GM12878 (cell line): ENCODE measurements around the gene OPCML. TPM values are rescaled to one million over a fixed set of nuclear protein-coding genes. Genes with fewer than 3 reads are reported as not detected.

Experiments
- ATAC-seq: fragments of 200-7000 bp; cut with Tn5 transposase; 3 replicates; pipeline ENCODE4 v1.9.1; 2020; ENCODE audit warnings: mild to moderate bottlenecking, moderate library complexity
- BruUV-seq: library from RNA; stranded (reverse); fragments of 400-500 nt; replicated peaks from 2 replicates; lab custom pipeline; 2021; lab: Mats Ljungman, UMichigan
- CTCF ChIA-PET: fragments of 300-600 bp; sonication (Branson Sonifier 250); formaldehyde crosslinking; extraction: SDS; loops from one replicate; lab custom pipeline; 2021; ENCODE audit warnings: inconsistent platforms; lab: Yijun Ruan, JAX
- POLR2A ChIA-PET: fragments of 350-600 bp; formaldehyde crosslinking; extraction: SDS; loops from one replicate; lab custom pipeline; 2021; ENCODE audit warnings: inconsistent platforms; lab: Charles Lee
- RAD21 ChIA-PET: fragments of 300-600 bp; sonication (Branson Sonifier 250); formaldehyde crosslinking; loops from one replicate; lab custom pipeline; 2023; ENCODE audit warnings: antibody characterized with exemption; ENCODE audit not compliant: unreplicated experiment; lab: Charles Lee
- SMC1A ChIA-PET: fragments of 300-600 bp; sonication (Branson Sonifier 250); formaldehyde crosslinking; loops from one replicate; lab custom pipeline; 2023; ENCODE audit not compliant: unreplicated experiment, uncharacterized antibody; lab: Charles Lee
- DNase-seq: peaks from one replicate; pipeline ENCODE4 v3.0.0-alpha.2; 2011; ENCODE audit warnings: low read depth, low spot score
- FAIRE-seq: peaks from 3 replicates; lab custom pipeline; 2011; peaks lifted over from hg19 to GRCh38; lab: Jason Lieb, UNC
- H2AFZ ChIP-seq: 2 replicates; pipeline ENCODE4 v1.6.0; 2011; ENCODE audit warnings: low read depth, low read length, control low read depth; ENCODE audit not compliant: control insufficient read depth
- H3K27ac ChIP-seq: 2 replicates; pipeline ENCODE4 v1.5.1; 2011; ENCODE audit warnings: control low read depth; ENCODE audit not compliant: control insufficient read depth, insufficient read depth
- H3K27me3 ChIP-seq, 2 experiments: replicated peaks in 1 of 2; 2 replicates each; pipeline versions ENCODE4 v1.6.0 to v1.6.1; 2011; ENCODE audit warnings: low read length in 1 of 2; ENCODE audit not compliant: control insufficient read depth in 2 of 2, insufficient read depth in 2 of 2
- H3K36me3 ChIP-seq, 2 experiments: 2 replicates each; pipeline ENCODE4 v1.5.1; 2011; ENCODE audit warnings: low read length in 1 of 2; ENCODE audit not compliant: control insufficient read depth in 2 of 2, insufficient read depth in 2 of 2
- H3K4me1 ChIP-seq: 2 replicates; pipeline ENCODE4 v1.6.1; 2011; ENCODE audit warnings: mild to moderate bottlenecking, low read length, moderate library complexity, mixed read lengths; ENCODE audit not compliant: control insufficient read depth, insufficient read depth
- H3K4me2 ChIP-seq: 2 replicates; pipeline ENCODE4 v1.6.0; 2011; ENCODE audit warnings: control low read depth; ENCODE audit not compliant: control insufficient read depth, insufficient read depth
- H3K4me3 ChIP-seq: fragments of 200-600 bp; sonication (generic); 2 replicates; pipeline ENCODE4 v1.5.1; 2016
- H3K79me2 ChIP-seq: 2 replicates; pipeline ENCODE4 v1.6.0; 2011; ENCODE audit warnings: low read length; ENCODE audit not compliant: control insufficient read depth, insufficient read depth
- H3K9ac ChIP-seq: 2 replicates; pipeline ENCODE4 v1.8.0; 2011; ENCODE audit warnings: low read length, control low read depth, mixed read lengths; ENCODE audit not compliant: control insufficient read depth, insufficient read depth
- H3K9me3 ChIP-seq: replicated peaks from 3 replicates; pipeline ENCODE4 v1.5.1; 2011; ENCODE audit warnings: mild to moderate bottlenecking, low read length; ENCODE audit not compliant: control insufficient read depth, insufficient read depth
- H4K20me1 ChIP-seq: 2 replicates; pipeline ENCODE4 v1.6.0; 2011; ENCODE audit not compliant: control insufficient read depth, insufficient read depth
- IKZF1 ChIP-seq: fragments of 450-650 bp; conservative IDR thresholded peaks from 2 replicates; pipeline ENCODE4 v1.6.1; 2017; ENCODE audit warnings: antibody characterized with exemption, mild to moderate bottlenecking
- NBN ChIP-seq: fragments of 450-650 bp; IDR thresholded peaks from 2 replicates; pipeline ENCODE4 v1.6.1; 2016
- NR2F1 ChIP-seq: fragments of 450-650 bp; conservative IDR thresholded peaks from 2 replicates; pipeline ENCODE4 v1.6.1; 2017; ENCODE audit warnings: mild to moderate bottlenecking
- PAX8 ChIP-seq: fragments of 450-650 bp; IDR thresholded peaks from 2 replicates; pipeline ENCODE4 v1.6.1; 2017; ENCODE audit warnings: mild to moderate bottlenecking, moderate library complexity
- POLR2A ChIP-seq: IDR thresholded peaks from 2 replicates; pipeline ENCODE4 v1.6.1; 2011; ENCODE audit warnings: low read depth, mild to moderate bottlenecking, low read length
- POLR2AphosphoS2 ChIP-seq: IDR thresholded peaks from 2 replicates; pipeline ENCODE4 v1.6.1; 2011; ENCODE audit warnings: low read depth, mild to moderate bottlenecking, low read length, improper control_type of control experiment, moderate library complexity
- POU2F2 ChIP-seq: IDR thresholded peaks from 3 replicates; pipeline ENCODE4 v1.6.1; 2011; ENCODE audit warnings: low read depth, mild to moderate bottlenecking, low read length, borderline replicate concordance
- SP1 ChIP-seq: IDR thresholded peaks from one replicate; pipeline ENCODE4 v1.6.1; 2011; ENCODE audit warnings: low read depth, low read length
- STAT3 ChIP-seq: IDR thresholded peaks from 2 replicates; pipeline ENCODE4 v1.6.1; 2011; ENCODE audit warnings: low read depth, low read length, improper control_type of control experiment
- TCF12 ChIP-seq: IDR thresholded peaks from 2 replicates; pipeline ENCODE4 v1.6.1; 2011; ENCODE audit warnings: low read depth, mild to moderate bottlenecking, low read length
- ZBED1 ChIP-seq: IDR thresholded peaks from 2 replicates; pipeline ENCODE4 v1.6.1; 2016; ENCODE audit warnings: borderline replicate concordance
- WGBS: methylation state at CpG from one replicate; pipeline ENCODE4 v1.1.6; 2016; ENCODE audit warnings: low lambda C conversion rate; ENCODE audit not compliant: insufficient replicate concordance, insufficient coverage; ENCODE audit errors: missing lambda C conversion rate; 5-methylcytosine and 5-hydroxymethylcytosine counted together
- in situ Hi-C: fragments of 300-500 bp; cut with MboI; formaldehyde crosslinking; loops from 9 replicates; pipeline ENCODE4 v1.14.3; 2018; ENCODE audit warnings: mixed read lengths
- intact Hi-C: fragments of 100-400 bp; cut with micrococcal nuclease; formaldehyde crosslinking; loops from one replicate; pipeline ENCODE4 v1.14.2; 2022; ENCODE audit not compliant: unreplicated experiment
- polyA plus RNA-seq, 11 experiments: library from polyadenylated mRNA; depleted of rRNA in 4 of 11; unstranded in 6 of 11; stranded (reverse) in 5 of 11; fragments of >200 nt; fragmentation: Nextera tagmentation in 4 of 11; fragmentation: Illumina TruSeq in 1 of 11; extraction: Ambion mirVana in 4 of 11; extraction: Trizol in 1 of 11; gene quantifications; 1 replicate in 1 of 11; 2 replicates in 10 of 11; pipeline versions ENCODE4 v1.2.1 to v1.2.3, GENCODE V29; 2011 to 2016; ENCODE audit warnings: inconsistent platforms in 2 of 11, missing spikeins in 2 of 11, low read depth in 1 of 11
- total RNA-seq, 4 experiments: library from RNA; depleted of rRNA in 3 of 4; stranded (reverse); fragments of >200 nt in 3 of 4; fragmentation: Illumina TruSeq in 1 of 4; extraction: Trizol in 1 of 4; gene quantifications; 2 replicates each; pipeline versions ENCODE4 v1.2.1 to v1.2.3, GENCODE V29; 2013 to 2021
- TF ChIP-seq, protein P1 (sequence below): fragments of 450-650 bp; IDR thresholded peaks from 2 replicates; pipeline ENCODE4 v1.6.1; 2017; ENCODE audit warnings: mild to moderate bottlenecking, moderate library complexity
- TF ChIP-seq, protein P2 (sequence below): fragments of 450-650 bp; formaldehyde crosslinking; IDR thresholded peaks from 2 replicates; pipeline ENCODE4 v1.4.0; 2022; ENCODE audit warnings: mild to moderate bottlenecking, moderate library complexity

OPCML gene
- total and polyA plus RNA-seq, 10 of the 15 experiments (the other 5 are each of a cell fraction or from before 2014, with no cell fraction given), result 0.84 TPM; not detected in 9

DNA sequence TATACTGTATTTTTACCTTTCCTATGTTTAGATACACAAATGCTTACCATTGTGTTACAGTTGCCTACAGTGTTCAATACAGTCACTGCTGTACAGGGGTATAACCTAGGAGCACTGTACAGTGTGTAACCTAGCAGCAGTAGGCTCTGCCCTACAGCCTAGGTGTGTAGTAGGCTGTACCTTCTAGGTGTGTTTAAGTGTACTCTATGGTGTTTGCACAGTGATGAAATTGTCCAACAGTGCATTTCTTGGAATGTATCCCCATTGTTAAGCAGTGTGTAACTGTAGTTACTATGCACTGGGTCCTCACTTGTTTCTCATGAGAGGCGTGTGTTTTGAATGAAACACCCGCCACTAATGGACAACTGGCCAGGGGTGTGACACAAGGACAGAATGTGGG, 269.0 kb downstream of the OPCML start:
- H2AFZ ChIP-seq, result no peak overlapping the region
- DNase-seq (no peak), FAIRE-seq (no peak), ATAC-seq (no peak)
- H3K79me2 ChIP-seq, result no peaks in the 10 kb centered on the region
- no peaks in the 10 kb centered on the region for H4K20me1 ChIP-seq
- intact Hi-C loops (loop anchor here (10.0 kb wide), 1 partner anchor 101 kb away; no protein-coding TSS in a partner anchor), in situ Hi-C loops (no loop called here)
- ChIA-PET RAD21 (no interaction called here), SMC1A (no interaction called here), CTCF (no interaction called here), POLR2A (no interaction called here)
- no peaks in the 10 kb centered on the region for H3K4me1 ChIP-seq
- no peak overlapping the region for H3K4me2 ChIP-seq
- H3K9ac ChIP-seq, result no peak overlapping the region
- H3K27me3 ChIP-seq, result no peaks in the 10 kb centered on the region
- WGBS, result 94% methylated on average over 2 of the region's 2 CpGs
- no peak overlapping the region for H3K27ac ChIP-seq
- no peak for TF ChIP-seq TCF12
- H3K36me3 ChIP-seq, result no peaks in the 10 kb centered on the region
- BruUV-seq, result no TSS peak
- no peak overlapping the region for H3K4me3 ChIP-seq
- H3K9me3 ChIP-seq, result peaks cover 6% of the 10 kb centered on the region

DNA sequence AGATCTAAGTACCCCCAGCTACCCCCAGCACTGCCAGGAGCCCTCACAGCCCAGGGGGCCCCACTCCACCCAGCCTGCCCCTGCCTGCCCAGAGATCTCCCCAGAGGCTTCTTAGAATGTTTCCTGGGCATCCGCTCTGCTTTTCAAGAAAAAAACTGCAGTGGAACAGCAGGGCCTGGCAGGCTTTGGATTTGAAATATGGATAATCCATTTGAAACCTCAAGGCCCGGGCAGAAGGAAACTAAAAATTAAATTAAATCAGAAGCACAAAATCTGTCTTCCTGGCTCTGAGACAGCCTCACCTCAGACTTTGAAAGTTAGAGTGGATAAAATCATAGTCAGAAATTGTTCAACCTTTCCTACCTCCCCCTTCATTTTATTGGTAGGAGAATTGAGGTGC, 273.6 kb downstream of the OPCML start:
- FAIRE-seq, result no peak
- SMC1A ChIA-PET, result interaction anchor here (1.6 kb wide), 1 partner anchor 10 kb away, joined by 7 read pairs; no protein-coding TSS in a partner anchor
- BruUV-seq, result no TSS peak
- no peak for TF ChIP-seq NR2F1
- no peak for TF ChIP-seq SP1
- no peak for TF ChIP-seq STAT3
- TF ChIP-seq POLR2AphosphoS2, result no peak
- TF ChIP-seq, protein P1, sequence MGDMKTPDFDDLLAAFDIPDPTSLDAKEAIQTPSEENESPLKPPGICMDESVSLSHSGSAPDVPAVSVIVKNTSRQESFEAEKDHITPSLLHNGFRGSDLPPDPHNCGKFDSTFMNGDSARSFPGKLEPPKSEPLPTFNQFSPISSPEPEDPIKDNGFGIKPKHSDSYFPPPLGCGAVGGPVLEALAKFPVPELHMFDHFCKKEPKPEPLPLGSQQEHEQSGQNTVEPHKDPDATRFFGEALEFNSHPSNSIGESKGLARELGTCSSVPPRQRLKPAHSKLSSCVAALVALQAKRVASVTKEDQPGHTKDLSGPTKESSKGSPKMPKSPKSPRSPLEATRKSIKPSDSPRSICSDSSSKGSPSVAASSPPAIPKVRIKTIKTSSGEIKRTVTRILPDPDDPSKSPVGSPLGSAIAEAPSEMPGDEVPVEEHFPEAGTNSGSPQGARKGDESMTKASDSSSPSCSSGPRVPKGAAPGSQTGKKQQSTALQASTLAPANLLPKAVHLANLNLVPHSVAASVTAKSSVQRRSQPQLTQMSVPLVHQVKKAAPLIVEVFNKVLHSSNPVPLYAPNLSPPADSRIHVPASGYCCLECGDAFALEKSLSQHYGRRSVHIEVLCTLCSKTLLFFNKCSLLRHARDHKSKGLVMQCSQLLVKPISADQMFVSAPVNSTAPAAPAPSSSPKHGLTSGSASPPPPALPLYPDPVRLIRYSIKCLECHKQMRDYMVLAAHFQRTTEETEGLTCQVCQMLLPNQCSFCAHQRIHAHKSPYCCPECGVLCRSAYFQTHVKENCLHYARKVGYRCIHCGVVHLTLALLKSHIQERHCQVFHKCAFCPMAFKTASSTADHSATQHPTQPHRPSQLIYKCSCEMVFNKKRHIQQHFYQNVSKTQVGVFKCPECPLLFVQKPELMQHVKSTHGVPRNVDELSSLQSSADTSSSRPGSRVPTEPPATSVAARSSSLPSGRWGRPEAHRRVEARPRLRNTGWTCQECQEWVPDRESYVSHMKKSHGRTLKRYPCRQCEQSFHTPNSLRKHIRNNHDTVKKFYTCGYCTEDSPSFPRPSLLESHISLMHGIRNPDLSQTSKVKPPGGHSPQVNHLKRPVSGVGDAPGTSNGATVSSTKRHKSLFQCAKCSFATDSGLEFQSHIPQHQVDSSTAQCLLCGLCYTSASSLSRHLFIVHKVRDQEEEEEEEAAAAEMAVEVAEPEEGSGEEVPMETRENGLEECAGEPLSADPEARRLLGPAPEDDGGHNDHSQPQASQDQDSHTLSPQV, result no peak
- no peak for TF ChIP-seq IKZF1
- no peak for TF ChIP-seq POU2F2
- TF ChIP-seq NBN, result no peak
- no peak for TF ChIP-seq ZBED1
- no peak for TF ChIP-seq POLR2A
- no peak for TF ChIP-seq PAX8
- TF ChIP-seq, protein P2, sequence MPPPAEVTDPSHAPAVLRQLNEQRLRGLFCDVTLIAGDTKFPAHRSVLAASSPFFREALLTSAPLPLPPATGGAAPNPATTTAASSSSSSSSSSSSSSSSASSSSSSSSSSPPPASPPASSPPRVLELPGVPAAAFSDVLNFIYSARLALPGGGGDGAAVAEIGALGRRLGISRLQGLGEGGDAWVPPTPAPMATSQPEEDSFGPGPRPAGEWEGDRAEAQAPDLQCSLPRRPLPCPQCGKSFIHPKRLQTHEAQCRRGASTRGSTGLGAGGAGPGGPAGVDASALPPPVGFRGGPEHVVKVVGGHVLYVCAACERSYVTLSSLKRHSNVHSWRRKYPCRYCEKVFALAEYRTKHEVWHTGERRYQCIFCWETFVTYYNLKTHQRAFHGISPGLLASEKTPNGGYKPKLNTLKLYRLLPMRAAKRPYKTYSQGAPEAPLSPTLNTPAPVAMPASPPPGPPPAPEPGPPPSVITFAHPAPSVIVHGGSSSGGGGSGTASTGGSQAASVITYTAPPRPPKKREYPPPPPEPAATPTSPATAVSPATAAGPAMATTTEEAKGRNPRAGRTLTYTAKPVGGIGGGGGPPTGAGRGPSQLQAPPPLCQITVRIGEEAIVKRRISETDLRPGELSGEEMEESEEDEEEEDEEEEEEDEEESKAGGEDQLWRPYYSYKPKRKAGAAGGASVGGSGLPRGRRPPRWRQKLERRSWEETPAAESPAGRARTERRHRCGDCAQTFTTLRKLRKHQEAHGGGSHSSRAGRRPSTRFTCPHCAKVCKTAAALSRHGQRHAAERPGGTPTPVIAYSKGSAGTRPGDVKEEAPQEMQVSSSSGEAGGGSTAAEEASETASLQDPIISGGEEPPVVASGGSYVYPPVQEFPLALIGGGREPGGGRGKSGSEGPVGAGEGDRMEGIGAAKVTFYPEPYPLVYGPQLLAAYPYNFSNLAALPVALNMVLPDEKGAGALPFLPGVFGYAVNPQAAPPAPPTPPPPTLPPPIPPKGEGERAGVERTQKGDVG, result no peak

More for the DNA sequence above, 273.6 kb downstream of the OPCML start:
- intact Hi-C loops (no loop called here), in situ Hi-C loops (no loop called here)
- no peaks in the 10 kb centered on the region for H3K36me3 ChIP-seq
- no peak overlapping the region for H3K4me2 ChIP-seq
- no peak overlapping the region for H3K9ac ChIP-seq
- 100% methylated on average over 2 of the region's 2 CpGs for WGBS
- no peak overlapping the region for H3K27ac ChIP-seq
- H3K4me1 ChIP-seq, result no peaks in the 10 kb centered on the region
- no peak for DNase-seq
- H3K4me3 ChIP-seq, result no peak overlapping the region
- no peaks in the 10 kb centered on the region for H4K20me1 ChIP-seq
- POLR2A ChIA-PET, result no interaction called here
- ATAC-seq, result no peak
- H3K9me3 ChIP-seq, result no peaks in the 10 kb centered on the region; the same call in 1 of the 3 replicates
- CTCF ChIA-PET, result no interaction called here
- H2AFZ ChIP-seq, result no peak overlapping the region
- RAD21 ChIA-PET, result no interaction called here
- H3K27me3 ChIP-seq, result no peaks in the 10 kb centered on the region
- H3K79me2 ChIP-seq, result no peaks in the 10 kb centered on the region
